GM13976 (cell line): ENCODE results near the gene C4A.

Source experiments
- DNase-seq: peaks from one replicate; pipeline ENCODE4 v3.0.0; 2012; ENCODE audit warnings: low spot score
- CTCF ChIP-seq: IDR thresholded peaks from 2 replicates; pipeline ENCODE4 v1.5.1; 2012; ENCODE audit warnings: borderline replicate concordance, mild to moderate bottlenecking; ENCODE audit not compliant: insufficient read depth; ENCODE audit errors: extremely low read depth, missing control alignments, control extremely low read depth
- in situ Hi-C: fragments of 300-500 bp; cut with MboI; formaldehyde crosslinking; loops from one replicate; pipeline ENCODE4 v1.12.0; 2022; ENCODE audit warnings: low sequenced_read_pairs, mixed read lengths, inconsistent platforms; ENCODE audit not compliant: unreplicated experiment

The C4A gene

GRCh38 chr6:31967926-31968320, 13.9 kb upstream of the C4A start:
- TF ChIP-seq CTCF: no peak
- no peak for DNase-seq
- in situ Hi-C loops: no loop called here

GRCh38 chr6:31968326-31968725, 13.5 kb upstream of the C4A start:
- TF ChIP-seq CTCF: no peak
- no peak for DNase-seq
- in situ Hi-C loops: no loop called here

- no peak for TF ChIP-seq CTCF
- in situ Hi-C loops: no loop called here
- DNase-seq: no peak
Measured at GRCh38 chr6:31968791-31969711, 12.8 kb upstream of the C4A start.

- no peak for TF ChIP-seq CTCF
- no peak for DNase-seq
- in situ Hi-C loops: no loop called here
Measured at GRCh38 chr6:31969712-31970603, 11.9 kb upstream of the C4A start.

- no peak for DNase-seq
- no peak for TF ChIP-seq CTCF
- in situ Hi-C loops: no loop called here
Measured at GRCh38 chr6:31970604-31971271, 11.1 kb upstream of the C4A start.
